ENCODE data around the gene CCSER1.
"Not testable (repeated sequence)": the region's sequence is repeated elsewhere in the genome, so short reads cannot be mapped to it uniquely, and the experiment has no call there.

Gene CCSER1

GRCh38 chr4:91147067-91147466, 1019.9 kb downstream of the CCSER1 start:
- no peak for DNase-seq (ENCODE audit: low read depth in 2 of 2)

- DNase-seq (ENCODE audit: low read depth in 2 of 2), result not testable (repeated sequence)
These were observed 1026.8 kb downstream of the CCSER1 start for GRCh38 chr4:91154041-91154440.

GRCh38 chr4:91167864-91168653, 1040.9 kb downstream of the CCSER1 start:
- DNase-seq (ENCODE audit: low read depth in 2 of 2), result not testable (repeated sequence)

DNA sequence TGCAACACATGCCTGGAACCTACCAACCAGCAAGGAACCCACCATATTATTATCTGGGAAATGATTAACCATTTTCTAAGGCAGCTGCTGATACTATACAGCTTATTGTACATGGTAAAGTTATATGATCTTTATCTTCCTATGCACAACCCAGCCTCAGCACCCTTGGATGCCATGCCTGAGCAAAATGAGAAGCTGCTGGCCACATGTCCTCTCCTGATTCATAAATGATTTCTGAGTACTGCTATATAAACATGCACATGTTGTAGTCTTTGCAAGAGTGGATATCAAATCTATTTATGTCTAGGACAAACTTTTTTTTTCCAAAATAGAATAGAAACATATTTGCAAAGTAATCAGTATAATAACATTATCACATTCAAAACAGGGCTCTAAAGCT, 1043.6 kb downstream of the CCSER1 start:
- no peak for DNase-seq (ENCODE audit: low read depth in 2 of 2)

GRCh38 chr4:91171217-91171616, 1044.0 kb downstream of the CCSER1 start:
- DNase-seq (ENCODE audit: low read depth in 2 of 2), result no peak

DNA sequence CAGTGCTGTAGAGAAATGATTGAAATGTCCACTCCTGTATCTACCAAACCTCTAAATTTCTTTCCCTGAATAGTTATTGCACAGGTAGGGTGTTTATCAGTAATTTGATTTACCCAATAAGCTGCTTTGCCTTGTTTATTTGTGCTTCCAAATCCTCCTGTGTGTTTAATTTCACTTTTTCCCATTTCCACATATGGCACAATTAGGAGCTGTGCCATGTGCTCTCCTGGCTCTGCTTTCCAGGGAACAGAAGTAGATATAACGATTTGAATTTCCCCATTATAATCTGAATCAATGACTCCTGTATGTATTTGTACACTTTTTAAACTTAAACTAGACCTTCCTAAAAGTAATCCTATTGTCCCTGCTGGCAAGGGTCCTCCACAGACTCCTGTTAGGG, 1057.9 kb downstream of the CCSER1 start:
- not testable (repeated sequence) for DNase-seq (ENCODE audit: low read depth in 2 of 2)

DNA sequence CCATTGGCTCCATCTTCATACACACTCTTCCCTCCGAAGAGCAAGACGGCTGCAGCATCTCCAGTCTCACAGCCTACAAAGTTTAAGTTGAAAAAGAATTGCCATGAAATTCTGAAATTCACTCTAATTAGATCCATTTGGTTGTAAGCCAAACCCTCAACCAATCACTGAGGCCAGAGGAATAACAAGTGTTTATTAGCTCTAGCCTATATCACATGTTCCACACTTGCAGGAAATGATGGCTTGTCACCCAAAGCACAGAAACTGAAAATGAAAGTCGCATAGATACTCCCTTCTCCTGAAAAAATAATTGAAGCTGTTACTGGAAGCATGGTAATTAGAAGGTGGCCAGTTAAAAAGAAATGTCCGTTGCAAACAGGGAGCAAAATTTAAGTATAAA, 1071.8 kb downstream of the CCSER1 start:
- DNase-seq (ENCODE audit: low read depth in 2 of 2), result no peak

DNA sequence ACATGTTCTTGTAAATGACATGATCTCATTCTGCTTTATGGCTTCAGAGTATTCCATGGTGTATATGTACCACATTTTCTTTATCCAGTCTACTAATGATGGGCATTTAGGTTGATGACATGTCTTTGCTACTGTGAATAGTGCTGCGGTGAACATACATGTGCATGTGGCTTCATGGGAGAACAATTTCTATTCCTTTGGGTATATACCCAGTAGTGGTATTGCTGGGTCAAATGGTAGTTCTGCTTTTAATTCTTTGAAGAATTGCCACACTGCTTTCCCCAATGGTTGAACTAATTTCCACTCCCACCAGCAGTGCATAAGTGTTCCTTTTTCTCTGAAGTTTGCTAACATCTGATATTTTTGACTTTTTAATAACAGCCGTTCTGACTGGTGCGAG, 1080.3 kb downstream of the CCSER1 start:
- no peak for DNase-seq (ENCODE audit: low read depth in 2 of 2)

GRCh38 chr4:91212211-91212610, 1085.0 kb downstream of the CCSER1 start:
- no peak for DNase-seq (ENCODE audit: low read depth in 2 of 2)

GRCh38 chr4:91217831-91218403, 1090.7 kb downstream of the CCSER1 start:
- not testable (repeated sequence) for DNase-seq (ENCODE audit: low read depth in 2 of 2)

DNA sequence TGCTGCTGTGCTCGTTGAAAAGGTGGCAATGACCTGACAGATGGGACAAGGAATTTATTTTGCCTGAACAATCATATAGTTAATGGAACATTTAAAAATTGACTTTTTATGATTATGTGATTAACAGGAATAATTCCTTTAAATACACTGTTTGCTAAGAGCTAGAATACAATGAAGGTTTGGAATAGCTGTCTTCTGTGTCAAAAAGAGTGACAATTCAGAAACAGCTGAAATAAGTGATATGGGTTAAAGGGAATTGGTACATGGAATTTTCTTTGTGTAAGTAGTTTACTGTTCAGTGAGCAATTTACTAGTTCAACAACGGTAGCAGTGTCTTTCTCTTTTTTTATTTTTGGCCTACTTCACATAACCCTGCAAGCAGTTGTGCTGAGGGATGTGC, 1093.1 kb downstream of the CCSER1 start:
- DNase-seq (ENCODE audit: low read depth in 2 of 2), result no peak

GRCh38 chr4:91222014-91222413, 1094.8 kb downstream of the CCSER1 start:
- no peak for DNase-seq (ENCODE audit: low read depth in 2 of 2)

DNA sequence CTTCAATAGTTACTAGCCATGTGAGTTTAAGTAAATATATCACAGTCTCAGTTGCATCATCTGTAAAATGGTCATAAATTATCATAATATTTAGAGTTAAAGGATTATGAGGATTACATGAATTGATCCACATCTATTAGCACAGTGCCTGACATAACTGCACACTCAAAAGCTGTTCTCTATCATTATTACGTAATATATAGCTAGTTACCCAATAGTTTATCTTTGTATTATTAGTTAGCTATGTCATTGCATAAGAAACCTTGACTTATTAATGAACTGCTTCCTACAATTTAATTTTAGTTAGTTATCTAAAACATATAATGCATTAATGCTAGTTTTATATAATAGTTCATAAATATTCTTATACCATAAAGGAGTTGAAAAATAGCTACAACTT, 1099.7 kb downstream of the CCSER1 start:
- no peak for DNase-seq (ENCODE audit: low read depth in 2 of 2)

GRCh38 chr4:91228659-91229058, 1101.5 kb downstream of the CCSER1 start:
- DNase-seq (ENCODE audit: low read depth in 2 of 2), result no peak

- no peak for DNase-seq (ENCODE audit: low read depth in 2 of 2)
These were observed 1106.0 kb downstream of the CCSER1 start for GRCh38 chr4:91233164-91233563.

- DNase-seq (ENCODE audit: low read depth in 2 of 2), result no peak
These were observed 1115.9 kb downstream of the CCSER1 start for GRCh38 chr4:91243132-91243531.

DNA sequence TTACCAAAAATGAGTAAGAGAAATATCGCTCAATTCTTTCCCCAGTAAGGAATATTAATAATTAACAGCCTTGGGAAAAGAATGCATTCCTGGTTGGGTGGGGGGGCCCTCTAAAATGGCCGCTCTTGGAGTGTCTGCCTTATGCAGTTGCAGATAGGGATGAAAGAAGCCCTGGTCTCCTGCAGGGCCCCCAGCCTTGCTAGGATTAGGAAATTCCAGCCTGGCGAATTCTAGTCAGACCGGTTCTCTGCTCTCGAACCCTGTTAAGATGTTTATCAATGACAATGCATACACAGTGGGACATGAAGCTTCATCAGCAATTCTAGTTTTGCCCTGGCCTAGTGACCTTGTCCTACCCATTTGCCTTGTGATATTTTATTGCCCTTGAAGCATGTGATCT, 1128.8 kb downstream of the CCSER1 start:
- DNase-seq (ENCODE audit: low read depth in 2 of 2), result no peak

DNA sequence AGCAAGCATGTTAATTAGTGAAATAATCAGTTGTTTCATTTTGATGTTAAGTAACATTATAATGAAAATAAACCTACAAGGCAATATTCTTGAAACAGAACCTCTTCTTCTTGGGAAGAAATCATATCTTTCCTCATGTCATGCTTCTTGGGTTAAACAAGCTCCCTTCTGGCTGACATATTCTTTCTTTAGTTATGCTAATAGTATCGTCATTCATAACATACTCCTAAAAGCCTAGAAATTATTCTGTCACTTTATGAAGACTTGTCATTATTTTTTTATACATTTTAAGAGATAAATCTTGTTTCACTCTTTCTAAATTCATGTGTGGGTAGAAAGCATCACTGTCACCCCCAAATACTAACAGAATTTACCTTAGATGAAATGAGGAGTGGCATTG, 1129.6 kb downstream of the CCSER1 start:
- DNase-seq (ENCODE audit: low read depth in 2 of 2), result no peak

GRCh38 chr4:91257721-91258120, 1130.5 kb downstream of the CCSER1 start:
- DNase-seq (ENCODE audit: low read depth in 2 of 2), result no peak

GRCh38 chr4:91258326-91258725, 1131.1 kb downstream of the CCSER1 start:
- DNase-seq (ENCODE audit: low read depth in 2 of 2), result no peak

GRCh38 chr4:91267543-91267942, 1140.3 kb downstream of the CCSER1 start:
- DNase-seq (ENCODE audit: low read depth in 2 of 2), result no peak

- DNase-seq (ENCODE audit: low read depth in 2 of 2), result not testable (repeated sequence)
These were observed 1141.3 kb downstream of the CCSER1 start for GRCh38 chr4:91268481-91268880.

DNA sequence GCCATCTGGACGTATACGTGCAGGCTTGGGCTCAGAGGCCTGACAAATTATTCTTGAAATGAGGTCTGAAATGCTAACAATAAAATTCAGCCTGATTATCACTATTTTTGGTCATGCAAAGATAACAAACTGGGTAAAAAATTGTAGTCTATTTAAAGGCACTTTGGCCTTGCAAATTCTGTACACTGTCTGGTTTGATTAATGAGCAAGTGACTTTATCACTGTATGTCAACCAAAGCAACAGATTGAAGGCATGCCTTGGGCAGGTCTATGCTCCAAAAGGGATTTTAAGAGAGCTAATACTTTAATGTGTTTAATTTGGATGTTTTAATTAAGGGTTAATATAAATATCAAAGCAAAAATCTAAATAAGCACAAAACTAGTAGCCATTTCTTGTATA, 1141.7 kb downstream of the CCSER1 start:
- no peak for DNase-seq (ENCODE audit: low read depth in 2 of 2)

- DNase-seq (ENCODE audit: low read depth in 2 of 2), result no peak
These were observed 1152.7 kb downstream of the CCSER1 start for GRCh38 chr4:91279899-91280298.

Measured in stimulated activated CD8-positive, alpha-beta memory T cell treated with anti-CD3 and anti-CD28 coated beads, Interleukin-7, amount 100 ng/mL, for 1 hour (primary cell).